DOHH2 (cell line): ENCODE measurements around the gene ANKS1B.

Source experiments
- CTCF ChIP-seq: fragments of 200-600 bp; sonication (generic); IDR thresholded peaks from one replicate; pipeline ENCODE4 v1.5.1; 2014; ENCODE audit warnings: antibody characterized with exemption, mild to moderate bottlenecking, low read depth, low read length; ENCODE audit not compliant: poor library complexity, severe bottlenecking
- EZH2phosphoT487 ChIP-seq: fragments of 200-600 bp; sonication (generic); IDR thresholded peaks from 2 replicates; pipeline ENCODE4 v1.6.1; 2017; ENCODE audit warnings: borderline replicate concordance, mild to moderate bottlenecking, antibody characterized with exemption, low read length, moderate library complexity, mixed read lengths

GRCh38 chr12:99152337-99152736 is 832.4 kb downstream of the ANKS1B start:
- TF ChIP-seq CTCF, result no peak
- TF ChIP-seq EZH2phosphoT487, result no peak
